Endodermal cell (in vitro differentiated cells): ENCODE data around the gene SIGLEC10. TPM values are rescaled to one million over a fixed set of nuclear protein-coding genes. Genes with fewer than 3 reads are reported as not detected.
"Not testable (repeated sequence)": the region's sequence is repeated elsewhere in the genome, so short reads cannot be mapped to it uniquely, and the experiment has no call there.

Source experiments
- DNase-seq: peaks from one replicate; pipeline ENCODE4 v3.0.0-alpha.2; 2017
- H3K27ac ChIP-seq: 2 replicates; pipeline ENCODE4 v1.5.1; 2013; ENCODE audit warnings: mild to moderate bottlenecking, low read depth, low read length, moderate library complexity
- H3K27me3 ChIP-seq: 2 replicates; pipeline ENCODE4 v1.6.1; 2013; ENCODE audit warnings: mild to moderate bottlenecking, low read length, moderate library complexity; ENCODE audit not compliant: insufficient read depth, control insufficient read depth, poor library complexity, severe bottlenecking
- H3K36me3 ChIP-seq: 2 replicates; pipeline ENCODE4 v1.7.0; 2013; ENCODE audit warnings: mild to moderate bottlenecking, low read length, moderate library complexity; ENCODE audit not compliant: control insufficient read depth, insufficient read depth
- H3K4me1 ChIP-seq: one replicate; pipeline ENCODE4 v1.7.0; 2013; ENCODE audit warnings: low read length; ENCODE audit not compliant: control insufficient read depth, insufficient read depth
- H3K4me3 ChIP-seq: 2 replicates; pipeline ENCODE4 v1.5.1; 2013; ENCODE audit warnings: mild to moderate bottlenecking, low read length, moderate library complexity
- H3K9ac ChIP-seq: 2 replicates; pipeline ENCODE4 v1.6.1; 2013; ENCODE audit warnings: mild to moderate bottlenecking, low read length, moderate library complexity; ENCODE audit not compliant: poor library complexity, severe bottlenecking; ENCODE audit errors: extremely low read depth
- H3K9me3 ChIP-seq: 2 replicates; pipeline ENCODE4 v1.6.1; 2013; ENCODE audit warnings: mild to moderate bottlenecking, low read length, moderate library complexity; ENCODE audit not compliant: control insufficient read depth
- H3K27ac Mint-ChIP-seq: 2 replicates; pipeline ENCODE4 v1.8.0; 2020; ENCODE audit warnings: mixed read lengths
- H3K27me3 Mint-ChIP-seq: 2 replicates; pipeline ENCODE4 v1.8.0; 2021; ENCODE audit warnings: mild to moderate bottlenecking, mixed read lengths; ENCODE audit not compliant: insufficient read depth
- H3K36me3 Mint-ChIP-seq: 2 replicates; pipeline ENCODE4 v1.8.0; 2020; ENCODE audit warnings: low read depth, mixed read lengths
- H3K4me1 Mint-ChIP-seq: 2 replicates; pipeline ENCODE4 v1.8.0; 2020; ENCODE audit warnings: mixed read lengths
- H3K4me3 Mint-ChIP-seq: 2 replicates; pipeline ENCODE4 v1.8.0; 2020; ENCODE audit warnings: mild to moderate bottlenecking, moderate library complexity, mixed read lengths
- H3K9me3 Mint-ChIP-seq: 2 replicates; pipeline ENCODE4 v1.8.0; 2020; ENCODE audit warnings: mild to moderate bottlenecking, mixed read lengths
- WGBS, 2 experiments: methylation state at CpG; one replicate each; pipeline versions ENCODE4 v1.1.5 to v1.1.7; 2013; ENCODE audit warnings: missing lambda C conversion rate in 2 of 2, mixed read lengths in 1 of 2; ENCODE audit not compliant: insufficient coverage in 1 of 2, insufficient read length in 1 of 2; 5-methylcytosine and 5-hydroxymethylcytosine counted together
- total RNA-seq, 2 donors: library from RNA; stranded (reverse); fragmentation: NEBNext Ultra II Directional in 1 of 2; extraction: Animal tissue kit (Norgen Biotek cat#: 25700) in 1 of 2; gene quantifications; 2 replicates in 1 of 2; 3 replicates in 1 of 2; pipeline ENCODE4 v1.2.1, GENCODE V29; 2021
- TF ChIP-seq, protein P1 (sequence below): fragments of 200-600 bp; sonication (generic); conservative IDR thresholded peaks from 2 replicates; pipeline ENCODE4 v1.5.0; 2021; ENCODE audit warnings: antibody characterized with exemption, mild to moderate bottlenecking

SIGLEC10 gene
- total RNA-seq, 2 donors from 2014 or later: not detected

DNA sequence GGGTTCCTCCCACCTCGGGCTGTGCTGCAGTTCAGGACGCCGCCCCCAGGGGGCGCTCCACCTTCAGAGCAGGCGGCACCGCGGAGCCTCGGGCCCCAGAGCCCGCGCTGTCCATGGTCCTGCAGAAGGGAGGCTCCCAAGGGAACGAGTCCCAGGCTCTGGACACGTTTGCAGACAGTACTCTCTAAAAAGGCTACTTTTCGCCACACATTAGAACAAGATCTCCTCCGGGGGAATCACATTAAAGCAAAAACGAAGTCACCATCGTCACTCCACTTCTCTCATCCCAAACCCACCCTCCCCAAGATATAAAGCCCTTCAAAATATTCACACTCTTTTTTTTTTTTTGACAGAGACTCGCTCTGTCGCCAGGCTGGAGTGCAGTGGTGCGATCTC is 4.6 kb upstream of the SIGLEC10 start:
- no peaks in the 10 kb centered on the region for H3K9me3 ChIP-seq
- H3K27me3 Mint-ChIP-seq: peaks cover 42% of the 10 kb centered on the region
- 8 to 10% methylated on average over 7 to 19 of the region's 19 CpGs for WGBS, 2 experiments
- no peak overlapping the region for H3K27ac ChIP-seq
- H3K36me3 ChIP-seq: no peaks in the 10 kb centered on the region
- H3K4me3 ChIP-seq: no peak overlapping the region
- H3K9ac ChIP-seq: no peak overlapping the region
- peak; percentile 99 for DNase-seq
- H3K9me3 Mint-ChIP-seq: no peaks in the 10 kb centered on the region
- no peaks in the 10 kb centered on the region for H3K36me3 Mint-ChIP-seq
- H3K27me3 ChIP-seq: peaks cover 8% of the 10 kb centered on the region
- H3K4me3 Mint-ChIP-seq: no peak overlapping the region
- TF ChIP-seq, protein P1, sequence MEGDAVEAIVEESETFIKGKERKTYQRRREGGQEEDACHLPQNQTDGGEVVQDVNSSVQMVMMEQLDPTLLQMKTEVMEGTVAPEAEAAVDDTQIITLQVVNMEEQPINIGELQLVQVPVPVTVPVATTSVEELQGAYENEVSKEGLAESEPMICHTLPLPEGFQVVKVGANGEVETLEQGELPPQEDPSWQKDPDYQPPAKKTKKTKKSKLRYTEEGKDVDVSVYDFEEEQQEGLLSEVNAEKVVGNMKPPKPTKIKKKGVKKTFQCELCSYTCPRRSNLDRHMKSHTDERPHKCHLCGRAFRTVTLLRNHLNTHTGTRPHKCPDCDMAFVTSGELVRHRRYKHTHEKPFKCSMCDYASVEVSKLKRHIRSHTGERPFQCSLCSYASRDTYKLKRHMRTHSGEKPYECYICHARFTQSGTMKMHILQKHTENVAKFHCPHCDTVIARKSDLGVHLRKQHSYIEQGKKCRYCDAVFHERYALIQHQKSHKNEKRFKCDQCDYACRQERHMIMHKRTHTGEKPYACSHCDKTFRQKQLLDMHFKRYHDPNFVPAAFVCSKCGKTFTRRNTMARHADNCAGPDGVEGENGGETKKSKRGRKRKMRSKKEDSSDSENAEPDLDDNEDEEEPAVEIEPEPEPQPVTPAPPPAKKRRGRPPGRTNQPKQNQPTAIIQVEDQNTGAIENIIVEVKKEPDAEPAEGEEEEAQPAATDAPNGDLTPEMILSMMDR: peak; percentile 99
- H3K4me1 ChIP-seq: no peaks in the 10 kb centered on the region
- no peak overlapping the region for H3K27ac Mint-ChIP-seq
- H3K4me1 Mint-ChIP-seq: no peaks in the 10 kb centered on the region

DNA sequence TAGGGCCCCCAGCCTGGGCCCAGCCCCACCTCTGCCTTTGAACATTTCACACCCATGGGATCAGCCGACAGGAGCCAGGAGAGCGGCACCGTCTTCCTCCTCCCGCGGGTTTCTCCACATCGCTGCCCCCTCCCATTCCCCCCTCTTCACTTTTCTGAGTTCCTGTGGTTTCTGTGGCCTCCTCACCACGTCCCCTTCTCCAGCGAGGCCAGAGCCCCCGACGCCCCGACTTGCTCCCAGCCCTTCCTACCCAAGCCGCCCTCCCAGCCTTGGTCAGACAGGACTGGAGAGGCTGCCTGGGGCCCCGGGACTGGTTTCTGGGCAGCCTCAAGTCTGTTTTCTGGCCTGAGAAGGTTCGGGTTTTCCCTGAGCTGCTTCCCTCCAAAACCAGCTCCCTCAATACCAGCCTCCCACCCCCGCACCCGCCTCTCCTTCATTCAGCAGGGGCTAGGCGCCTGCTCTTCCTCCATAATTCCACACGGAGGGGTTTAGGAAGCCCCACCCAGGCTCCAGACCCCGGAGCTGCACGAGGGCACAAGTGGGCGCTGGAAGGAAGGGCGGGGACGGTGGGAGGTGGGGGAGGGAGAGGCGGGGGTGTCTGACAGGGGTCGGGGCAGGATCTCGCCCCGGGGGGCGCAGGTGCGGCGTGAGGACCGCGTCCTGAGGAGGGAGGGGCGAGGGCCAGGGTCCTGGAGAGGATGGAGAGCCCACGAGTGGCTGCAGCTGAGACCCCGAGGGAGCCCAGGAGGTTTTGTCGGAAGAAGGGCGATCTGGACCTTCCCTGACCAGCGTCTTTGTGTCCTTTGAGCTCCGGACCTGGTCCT is 4.0 kb upstream of the SIGLEC10 start:
- no peak for DNase-seq
- no peaks in the 10 kb centered on the region for H3K9me3 ChIP-seq
- no peaks in the 10 kb centered on the region for H3K4me1 ChIP-seq
- Mint-ChIP-seq H3K27ac (no peak overlapping the region), H3K9me3 (no peaks in the 10 kb centered on the region), H3K27me3 (peaks cover 38% of the 10 kb centered on the region), H3K36me3 (no peaks in the 10 kb centered on the region), H3K4me1 (no peaks in the 10 kb centered on the region), H3K4me3 (no peak overlapping the region)
- H3K9ac ChIP-seq: no peak overlapping the region
- 0 to 25% methylated on average over 3 to 35 of the region's 39 CpGs for WGBS, 2 experiments
- H3K4me3 ChIP-seq: no peak overlapping the region
- no peaks in the 10 kb centered on the region for H3K36me3 ChIP-seq
- TF ChIP-seq, protein P1: no peak
- H3K27ac ChIP-seq: no peak overlapping the region
- peaks cover 8% of the 10 kb centered on the region for H3K27me3 ChIP-seq

DNA sequence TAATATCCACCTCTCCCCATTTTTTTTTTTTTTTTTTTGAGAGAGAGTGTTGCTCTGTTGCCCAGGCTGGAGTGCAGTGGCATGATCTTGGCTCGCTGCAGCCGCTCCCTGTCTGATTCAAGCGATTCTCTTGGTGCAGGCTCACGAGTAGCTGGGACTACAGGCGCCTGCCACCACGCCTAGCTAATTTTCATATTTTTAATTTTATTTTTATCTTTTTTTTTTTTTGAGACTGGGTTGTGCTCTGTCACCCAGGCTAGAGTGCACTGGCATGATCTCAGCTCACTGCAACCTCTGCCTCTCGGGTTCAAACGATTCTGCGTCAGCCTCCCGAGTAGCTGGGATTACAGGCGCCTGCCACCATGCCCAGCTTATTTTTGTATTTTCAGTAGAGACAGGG is 3.1 kb upstream of the SIGLEC10 start:
- H3K4me3 ChIP-seq, H3K36me3 ChIP-seq, DNase-seq, H3K27ac Mint-ChIP-seq, H3K9ac ChIP-seq, H3K9me3 ChIP-seq, H3K27me3 ChIP-seq, H3K4me1 Mint-ChIP-seq, H3K36me3 Mint-ChIP-seq, H3K9me3 Mint-ChIP-seq, H3K4me1 ChIP-seq, H3K27ac ChIP-seq, H3K4me3 Mint-ChIP-seq: not testable (repeated sequence)
- H3K27me3 Mint-ChIP-seq: peaks cover 33% of the 10 kb centered on the region
- WGBS, 2 experiments: 86 to 89% methylated on average over 9 to 11 of the region's 11 CpGs
